GM12875 (cell line): ENCODE measurements around the gene TMC1.

Experiments
- H3K4me3 ChIP-seq: one replicate; pipeline ENCODE4 v1.5.1; 2011; ENCODE audit warnings: low read depth, low read length, control low read depth
- CTCF ChIP-seq: IDR thresholded peaks from 2 replicates; pipeline ENCODE4 v1.5.1; 2011; ENCODE audit warnings: low read depth, mild to moderate bottlenecking, control low read depth, inconsistent platforms, low read length, moderate library complexity, borderline replicate concordance; ENCODE audit not compliant: insufficient read depth

The TMC1 gene

GRCh38 chr9:72884508-72884907, 363.1 kb downstream of the TMC1 start:
- no peak for TF ChIP-seq CTCF
- no peak overlapping the region for H3K4me3 ChIP-seq
